AG20443 (cell line): ENCODE data around the gene C17orf58.
"Not testable (repeated sequence)": the region's sequence is repeated elsewhere in the genome, so short reads cannot be mapped to it uniquely, and the experiment has no call there.

Experiments used
- DNase-seq: peaks from one replicate; pipeline ENCODE4 v3.0.0; 2012; ENCODE audit warnings: low spot score, mixed read lengths

C17orf58 gene

GRCh38 chr17:67996301-67997171 is at the start of gene C17orf58:
Gene C17orf58, minus strand, starts transcription at chr17:67996469. Its CDS starts 271 bp downstream, at chr17:67996198.
- peak; percentile 16 for DNase-seq

- no peak for DNase-seq
These were observed 40.3 kb upstream of the C17orf58 start for GRCh38 chr17:68036304-68037147.

- peak; percentile 98 for DNase-seq
These were observed 39.4 kb upstream of the C17orf58 start, which contains the start of gene KPNA2 for GRCh38 chr17:68035523-68036303. Gene KPNA2, plus strand, starts transcription at chr17:68035735. Its CDS starts 1,398 bp downstream, at chr17:68037133.

- DNase-seq, result no peak
These were observed 38.9 kb upstream of the C17orf58 start for GRCh38 chr17:68035131-68035522.

GRCh38 chr17:68034452-68034776 is 38.1 kb upstream of the C17orf58 start:
- DNase-seq, result no peak

- peak; percentile 47 for DNase-seq
These were observed 37.6 kb upstream of the C17orf58 start for GRCh38 chr17:68033636-68034451.

GRCh38 chr17:68029512-68030215 is 33.4 kb upstream of the C17orf58 start:
- no peak for DNase-seq

GRCh38 chr17:68022547-68022946 is 26.3 kb upstream of the C17orf58 start:
- not testable (repeated sequence) for DNase-seq

GRCh38 chr17:68021963-68022362 is 25.7 kb upstream of the C17orf58 start:
- DNase-seq, result no peak

GRCh38 chr17:68020791-68021190 is 24.5 kb upstream of the C17orf58 start:
- not testable (repeated sequence) for DNase-seq

- DNase-seq, result no peak
These were observed 24.1 kb upstream of the C17orf58 start for GRCh38 chr17:68020409-68020756.

- DNase-seq, result peak; percentile 98
These were observed 23.6 kb upstream of the C17orf58 start for GRCh38 chr17:68019675-68020408.

- DNase-seq, result no peak
These were observed 23.0 kb upstream of the C17orf58 start for GRCh38 chr17:68019336-68019674.

- not testable (repeated sequence) for DNase-seq
These were observed 22.2 kb upstream of the C17orf58 start for GRCh38 chr17:68018493-68018892.

- DNase-seq, result no peak
These were observed 20.6 kb upstream of the C17orf58 start for GRCh38 chr17:68016838-68017237.

GRCh38 chr17:68015081-68015723 is 18.9 kb upstream of the C17orf58 start:
- no peak for DNase-seq

- no peak for DNase-seq
These were observed 17.1 kb upstream of the C17orf58 start for GRCh38 chr17:68013385-68013784.

- DNase-seq, result peak; percentile 65
These were observed 15.0 kb upstream of the C17orf58 start for GRCh38 chr17:68011199-68011665.

- peak; percentile 14 for DNase-seq
These were observed 10.5 kb upstream of the C17orf58 start for GRCh38 chr17:68006797-68007196.
